Measurements from ENCODE around the gene SLC4A11.

DNA sequence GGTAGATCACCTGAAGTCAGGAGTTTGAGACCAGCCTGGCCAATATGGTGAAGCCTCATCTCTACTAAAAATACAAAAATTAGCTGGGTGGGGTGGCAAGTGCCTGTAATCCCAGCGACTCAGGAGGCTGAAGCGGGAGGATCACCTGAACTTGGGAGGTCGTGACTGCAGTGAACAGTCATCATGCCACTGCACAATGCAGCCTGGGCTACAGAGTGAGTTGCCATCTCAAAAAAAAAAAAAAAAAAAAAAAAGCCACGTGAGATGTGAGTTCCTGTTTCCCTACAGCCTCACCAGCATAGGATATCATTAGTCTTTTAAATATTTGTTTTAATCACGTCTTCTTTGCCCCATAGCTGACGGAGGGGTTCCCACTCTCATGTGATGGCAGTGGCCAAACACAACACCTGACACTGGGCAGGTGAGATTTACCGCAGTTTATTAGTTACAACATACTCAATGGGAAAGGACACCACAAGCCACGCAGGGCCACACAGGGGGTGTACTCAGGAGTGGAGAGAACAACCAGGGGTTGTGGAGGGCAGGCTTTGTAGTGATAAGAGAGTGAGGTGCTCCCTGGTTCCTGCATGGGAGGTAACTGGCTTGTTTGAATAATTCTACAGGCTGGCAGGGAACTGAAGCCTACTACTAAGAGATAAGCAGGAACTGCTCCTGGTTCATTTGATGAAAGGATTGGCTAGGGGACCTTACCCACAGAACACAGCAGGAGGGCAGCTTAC is 61.1 kb downstream of the SLC4A11 start:
- TF ChIP-seq, protein P1, sequence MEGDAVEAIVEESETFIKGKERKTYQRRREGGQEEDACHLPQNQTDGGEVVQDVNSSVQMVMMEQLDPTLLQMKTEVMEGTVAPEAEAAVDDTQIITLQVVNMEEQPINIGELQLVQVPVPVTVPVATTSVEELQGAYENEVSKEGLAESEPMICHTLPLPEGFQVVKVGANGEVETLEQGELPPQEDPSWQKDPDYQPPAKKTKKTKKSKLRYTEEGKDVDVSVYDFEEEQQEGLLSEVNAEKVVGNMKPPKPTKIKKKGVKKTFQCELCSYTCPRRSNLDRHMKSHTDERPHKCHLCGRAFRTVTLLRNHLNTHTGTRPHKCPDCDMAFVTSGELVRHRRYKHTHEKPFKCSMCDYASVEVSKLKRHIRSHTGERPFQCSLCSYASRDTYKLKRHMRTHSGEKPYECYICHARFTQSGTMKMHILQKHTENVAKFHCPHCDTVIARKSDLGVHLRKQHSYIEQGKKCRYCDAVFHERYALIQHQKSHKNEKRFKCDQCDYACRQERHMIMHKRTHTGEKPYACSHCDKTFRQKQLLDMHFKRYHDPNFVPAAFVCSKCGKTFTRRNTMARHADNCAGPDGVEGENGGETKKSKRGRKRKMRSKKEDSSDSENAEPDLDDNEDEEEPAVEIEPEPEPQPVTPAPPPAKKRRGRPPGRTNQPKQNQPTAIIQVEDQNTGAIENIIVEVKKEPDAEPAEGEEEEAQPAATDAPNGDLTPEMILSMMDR (IDR thresholded peaks at IDR 0.05), result no peak
- TF ChIP-seq POLR2A (IDR thresholded peaks at IDR 0.05), result no peak

All from lower leg skin (tissue), 3 donors.